ENCODE results near the gene CASP4. TPM values are rescaled to one million over a fixed set of nuclear protein-coding genes. Genes with fewer than 3 reads are reported as not detected.

Gene CASP4
- total and polyA plus RNA-seq, 4 donors = 15.5 to 39.0 (median 22.7) TPM

- DNase-seq (ENCODE audit: low spot score) = no peak
- no peaks in the 10 kb centered on the region for H3K4me1 ChIP-seq (ENCODE audit: control insufficient read depth in 4 of 4, insufficient read depth in 4 of 4, low read length in 3 of 4)
These were observed 51.9 kb downstream of the CASP4 start for GRCh38 chr11:104916442-104916841.

GRCh38 chr11:104912102-104912501 lies 56.3 kb downstream of the CASP4 start:
- H3K27ac ChIP-seq (ENCODE audit: low read depth in 1 of 2, low read length in 2 of 2) = no peak overlapping the region
- H3K9me3 ChIP-seq (ENCODE audit: control insufficient read depth in 4 of 4, low read length in 3 of 4) = no peaks in the 10 kb centered on the region
- peaks cover 0 to 2% (median 0%) of the 10 kb centered on the region in 4 donors for H3K27me3 ChIP-seq (ENCODE audit: control insufficient read depth in 4 of 4, insufficient read depth in 4 of 4, low read length in 3 of 4)
- WGBS = 76% methylated on average over 3 of the region's 3 CpGs
- no peak overlapping the region for H3K9ac ChIP-seq (ENCODE audit: low read depth in 1 of 2, low read length in 2 of 2)
- no peaks in the 10 kb centered on the region for H3K36me3 ChIP-seq (ENCODE audit: control insufficient read depth in 4 of 4, insufficient read depth in 3 of 4, low read depth in 1 of 4, low read length in 3 of 4)
- DNase-seq (ENCODE audit: low spot score) = no peak
- H3K4me3 ChIP-seq (ENCODE audit: low read depth in 1 of 3, low read length in 3 of 3) = no peak overlapping the region
- no peaks in the 10 kb centered on the region for H3K4me1 ChIP-seq (ENCODE audit: control insufficient read depth in 4 of 4, insufficient read depth in 4 of 4, low read length in 3 of 4)
- TF ChIP-seq GABPA (IDR thresholded peaks at IDR 0.05 in 1 of 2, conservative IDR thresholded peaks at IDR 0.05 in 1 of 2) (no peak), CTCF (IDR thresholded peaks at IDR 0.05; ENCODE audit: low read depth, low read length, missing input control) (no peak), ATF3 (IDR thresholded peaks at IDR 0.05) (no peak), REST (IDR thresholded peaks at IDR 0.05) (no peak), ZBTB33 (IDR thresholded peaks at IDR 0.05) (no peak), HNF4G (IDR thresholded peaks at IDR 0.05) (no peak), RXRA (IDR thresholded peaks at IDR 0.05) (no peak), RAD21 (IDR thresholded peaks at IDR 0.05) (no peak), SP1 (IDR thresholded peaks at IDR 0.05) (no peak), HNF4A (conservative IDR thresholded peaks at IDR 0.05) (no peak), YY1 (IDR thresholded peaks at IDR 0.05) (no peak), NR2F2 (IDR thresholded peaks at IDR 0.05) (no peak), MAX (IDR thresholded peaks at IDR 0.05) (no peak)

More at GRCh38 chr11:104916442-104916841, 51.9 kb downstream of the CASP4 start:
- H3K27ac ChIP-seq (ENCODE audit: low read depth in 1 of 2, low read length in 2 of 2) = no peak overlapping the region
- no peaks in the 10 kb centered on the region for H3K27me3 ChIP-seq (ENCODE audit: control insufficient read depth in 4 of 4, insufficient read depth in 4 of 4, low read length in 3 of 4)
- no peaks in the 10 kb centered on the region for H3K9me3 ChIP-seq (ENCODE audit: control insufficient read depth in 4 of 4, low read length in 3 of 4)
- TF ChIP-seq GABPA (IDR thresholded peaks at IDR 0.05 in 1 of 2, conservative IDR thresholded peaks at IDR 0.05 in 1 of 2) = no peak
- no peak for TF ChIP-seq ZBTB33 (IDR thresholded peaks at IDR 0.05)
- no peak for TF ChIP-seq CTCF (IDR thresholded peaks at IDR 0.05; ENCODE audit: low read depth, low read length, missing input control)
- TF ChIP-seq JUND (IDR thresholded peaks at IDR 0.05) = no peak
- no peak for TF ChIP-seq TAF1 (conservative IDR thresholded peaks at IDR 0.05)
- no peak overlapping the region for H3K4me3 ChIP-seq (ENCODE audit: low read depth in 1 of 3, low read length in 3 of 3)
- H3K36me3 ChIP-seq (ENCODE audit: control insufficient read depth in 4 of 4, insufficient read depth in 3 of 4, low read depth in 1 of 4, low read length in 3 of 4) = no peaks in the 10 kb centered on the region
- H3K9ac ChIP-seq (ENCODE audit: low read depth in 1 of 2, low read length in 2 of 2) = no peak overlapping the region
